ENCODE data around the gene EVI5.
"Not testable (repeated sequence)": the region's sequence is repeated elsewhere in the genome, so short reads cannot be mapped to it uniquely, and the experiment has no call there.

Gene EVI5

DNA sequence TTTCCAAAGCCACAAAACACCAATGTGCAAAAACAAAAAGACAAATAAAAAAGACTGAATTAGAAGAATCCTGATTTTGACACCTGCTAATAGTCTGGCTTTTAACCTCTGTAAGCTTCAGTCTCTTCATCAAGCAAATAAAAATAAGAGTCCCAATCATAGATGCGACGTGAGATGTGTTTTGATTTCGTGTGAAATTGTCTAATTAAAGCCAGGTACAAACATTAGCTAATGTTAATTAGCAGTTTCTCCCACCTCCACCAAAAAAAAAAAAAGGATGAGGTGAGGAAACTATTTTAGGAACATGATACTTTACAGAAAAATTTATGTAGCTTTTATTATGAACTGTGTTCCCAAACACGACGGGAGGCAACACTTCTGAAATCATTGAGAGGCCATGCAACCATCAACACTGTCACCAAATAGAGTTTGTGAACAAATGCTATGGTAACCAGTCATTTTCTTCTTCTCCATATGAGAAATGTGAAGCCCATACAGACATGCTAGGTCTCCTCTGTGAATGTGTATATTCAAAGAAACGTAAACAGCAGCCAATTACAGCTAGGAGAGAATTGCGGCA is 6.7 kb upstream of the EVI5 start:
- no peak for DNase-seq

GRCh38 chr1:92790867-92791266 is 6.0 kb upstream of the EVI5 start:
- DNase-seq = no peak

DNA sequence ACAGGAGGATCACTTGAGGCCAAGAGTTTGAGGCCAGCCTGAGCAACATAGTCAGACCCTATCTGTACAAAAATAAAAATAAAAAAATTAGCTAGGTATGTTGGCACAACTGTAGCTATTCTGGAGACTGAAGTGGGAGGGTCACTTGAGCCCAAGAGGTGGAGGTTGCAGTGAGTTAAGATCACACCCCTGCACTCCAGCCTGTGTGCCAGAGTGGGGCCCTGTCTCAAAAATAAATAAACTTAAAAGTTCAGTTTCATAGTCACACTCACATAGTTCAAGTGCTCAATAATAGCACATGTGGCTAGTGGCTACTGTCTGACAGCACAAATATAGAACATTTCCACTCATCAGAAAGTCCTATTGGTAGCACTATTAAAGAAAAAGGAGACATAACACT is 5.2 kb upstream of the EVI5 start:
- DNase-seq = no peak

- DNase-seq = no peak
These were observed 1.4 kb upstream of the EVI5 start for GRCh38 chr1:92786111-92786901.

DNA sequence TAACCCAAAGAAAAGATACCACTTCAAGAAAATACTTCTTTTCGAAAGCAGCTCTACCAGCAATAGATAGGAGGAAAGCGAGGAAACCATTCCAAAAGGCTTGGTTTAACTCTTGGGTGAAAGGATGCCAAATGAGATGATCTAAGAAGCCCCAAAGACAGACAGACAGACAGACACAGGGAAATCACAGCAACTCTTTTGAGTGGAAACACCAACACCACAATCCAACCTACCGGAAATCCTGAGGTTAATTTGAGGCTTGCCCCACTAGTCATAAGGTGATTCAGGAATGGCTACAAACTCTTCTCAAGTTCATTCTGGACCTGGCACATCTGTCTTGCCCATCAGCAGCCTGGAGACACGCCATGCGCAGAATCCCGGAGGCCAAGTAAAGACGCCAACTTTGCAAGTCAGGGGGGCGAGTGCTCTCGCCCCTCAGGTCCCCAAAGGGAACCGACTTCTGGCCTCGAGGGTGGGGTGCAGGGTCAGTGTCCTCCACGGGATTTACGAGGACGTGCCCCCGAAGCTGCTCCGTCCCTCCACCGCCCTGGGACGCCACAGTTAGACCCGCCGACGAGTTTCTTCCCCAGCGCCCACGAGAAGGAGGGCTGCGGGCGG is 778 bp downstream of the EVI5 start:
- no peak for DNase-seq

- DNase-seq = not testable (repeated sequence)
These were observed 1.4 kb downstream of the EVI5 start for GRCh38 chr1:92783550-92783949.

- DNase-seq = no peak
These were observed 6.5 kb downstream of the EVI5 start for GRCh38 chr1:92778376-92778775.

DNA sequence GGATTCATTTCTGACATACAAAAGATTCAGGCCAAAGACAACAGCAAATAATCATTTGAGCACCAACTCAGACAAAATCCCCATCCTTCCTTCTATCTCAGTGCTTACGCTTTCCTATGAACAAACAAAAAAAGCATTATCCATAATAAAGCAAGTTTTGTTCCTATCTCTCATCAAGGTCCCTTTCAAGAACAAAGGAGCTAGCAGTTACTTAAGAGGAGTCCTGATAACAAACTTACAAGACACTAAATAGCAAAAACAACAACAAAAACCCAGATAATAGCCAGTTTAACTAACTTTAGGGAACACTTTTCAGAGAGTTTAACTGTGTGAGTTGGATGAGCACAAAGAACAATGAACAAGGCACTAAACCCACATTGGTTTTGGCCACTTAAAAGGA is 10.5 kb downstream of the EVI5 start:
- no peak for DNase-seq

DNA sequence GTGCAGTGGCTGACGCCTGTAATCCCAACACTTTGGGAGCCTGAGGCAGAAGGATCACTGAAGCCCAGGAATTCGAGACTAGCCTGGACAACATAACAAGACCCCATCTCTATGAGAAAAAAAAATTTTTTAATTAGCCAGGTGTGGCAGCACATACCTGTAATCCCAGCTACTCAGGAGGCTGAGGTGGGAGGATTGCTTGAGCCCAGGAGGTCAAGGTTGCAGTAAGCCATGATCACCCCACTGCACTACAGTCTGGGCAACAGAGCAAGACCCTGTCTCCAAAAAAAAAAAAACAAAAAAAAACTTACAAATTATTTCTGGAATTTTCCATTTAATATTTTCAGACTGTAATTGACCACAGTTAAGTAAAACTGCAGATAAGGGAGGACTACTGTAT is 11.2 kb downstream of the EVI5 start:
- DNase-seq = not testable (repeated sequence)

- no peak for DNase-seq
These were observed 15.1 kb downstream of the EVI5 start for GRCh38 chr1:92769856-92770255.

DNA sequence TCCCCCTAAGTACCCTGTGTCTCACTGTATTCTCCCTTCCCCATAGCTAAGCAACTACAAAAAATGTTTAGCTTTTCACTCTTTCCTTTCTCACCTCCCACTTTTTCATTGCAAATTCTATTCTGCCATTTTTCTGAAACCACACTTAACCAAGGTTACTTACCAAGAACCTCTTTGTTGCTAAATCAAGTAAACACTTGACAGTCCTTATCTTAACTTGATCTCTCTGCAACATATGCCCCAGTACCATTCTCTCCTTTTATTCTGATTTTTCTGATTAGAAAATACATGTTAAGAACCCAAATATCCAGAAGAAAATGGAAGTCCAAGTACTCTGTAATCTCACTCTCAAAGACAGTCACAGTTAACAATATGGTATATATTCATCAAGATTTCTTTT is 16.0 kb downstream of the EVI5 start:
- DNase-seq = no peak

- no peak for DNase-seq
These were observed 16.6 kb downstream of the EVI5 start for GRCh38 chr1:92768296-92768695.

DNA sequence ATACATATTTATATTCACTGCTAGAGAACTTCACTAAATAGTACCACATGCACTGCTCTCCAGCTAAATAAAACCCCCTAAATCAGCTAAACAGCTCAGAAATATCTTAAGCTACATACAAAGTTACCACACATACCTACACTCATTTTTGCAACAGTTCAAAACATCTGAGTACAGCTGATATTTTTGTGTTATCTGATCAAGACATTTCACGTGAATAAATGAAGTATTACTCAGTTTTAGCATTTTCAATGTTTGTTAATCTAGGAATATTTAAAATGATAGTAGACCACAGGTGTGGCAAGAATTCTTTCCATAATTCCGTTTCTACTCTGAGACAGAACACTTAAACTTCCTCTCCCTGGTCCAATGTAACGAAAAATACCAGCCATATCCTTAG is 20.8 kb downstream of the EVI5 start:
- no peak for DNase-seq

DNA sequence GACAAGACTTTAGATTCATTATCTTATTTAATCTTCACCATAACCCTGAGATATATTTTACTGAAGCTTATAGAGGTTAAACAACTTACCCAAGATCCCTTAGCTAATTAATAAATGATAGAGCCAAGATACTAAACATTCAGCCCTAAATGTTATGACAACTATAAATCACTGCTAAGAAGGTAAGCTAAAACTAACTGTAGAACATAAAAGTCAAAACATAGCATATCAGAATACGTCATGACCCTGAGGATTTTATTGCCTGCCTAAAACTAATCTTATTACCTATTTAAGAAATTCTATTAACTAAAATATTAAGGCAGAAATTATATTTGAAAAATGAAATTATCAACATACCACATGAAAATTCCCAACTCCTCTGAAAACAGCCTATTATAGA is 22.6 kb downstream of the EVI5 start:
- DNase-seq = no peak

- no peak for DNase-seq
These were observed 25.5 kb downstream of the EVI5 start for GRCh38 chr1:92759361-92759760.

DNA sequence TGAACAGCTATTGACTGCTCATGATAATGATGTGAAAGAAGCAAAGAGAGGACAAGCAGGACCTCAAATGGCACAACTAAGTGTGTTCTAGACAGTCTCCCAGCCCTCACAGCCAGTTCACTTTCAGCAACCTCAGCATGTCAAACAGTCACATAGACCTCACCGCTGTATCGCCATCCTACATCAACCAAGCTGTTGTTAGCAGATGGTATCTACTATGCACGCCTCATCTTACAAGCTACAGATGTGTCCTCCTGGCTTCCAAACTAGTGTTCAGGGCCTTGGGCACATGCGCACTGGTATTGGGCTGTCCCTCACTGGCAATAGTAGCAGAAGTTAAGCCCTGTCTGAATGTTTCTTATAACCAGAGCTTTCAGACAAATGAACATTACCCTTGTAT is 28.4 kb downstream of the EVI5 start:
- DNase-seq = peak; percentile 39

- no peak for DNase-seq
These were observed 29.1 kb downstream of the EVI5 start for GRCh38 chr1:92755541-92756461.

GRCh38 chr1:92754719-92755050 is 30.2 kb downstream of the EVI5 start:
- DNase-seq = no peak

- DNase-seq = no peak
These were observed 30.7 kb downstream of the EVI5 start for GRCh38 chr1:92754000-92754718.

- no peak for DNase-seq
These were observed 32.2 kb downstream of the EVI5 start for GRCh38 chr1:92752719-92753118.

GRCh38 chr1:92749024-92749634 is 35.8 kb downstream of the EVI5 start:
- peak; percentile 7 for DNase-seq

GRCh38 chr1:92748138-92748537 is 36.8 kb downstream of the EVI5 start:
- DNase-seq = no peak

All from NCI-H2171 (cell line).